B cell (primary cell): ENCODE measurements around the gene CERT1. TPM values are rescaled to one million over a fixed set of nuclear protein-coding genes. Genes with fewer than 3 reads are reported as not detected.
"Not testable (repeated sequence)": the region's sequence is repeated elsewhere in the genome, so short reads cannot be mapped to it uniquely, and the experiment has no call there.

ENCODE experiments used
- ATAC-seq: fragments of 200-7000 bp; cut with Tn5 transposase; one replicate; pipeline ENCODE4 v1.10.0; 2021; ENCODE audit warnings: low read depth, mild to moderate bottlenecking, moderate number of reproducible peaks, moderate library complexity
- CTCF ChIA-PET: fragments of 350-600 bp; sonication (Branson Sonifier 250); formaldehyde crosslinking; loops from one replicate; lab custom pipeline; 2021; ENCODE audit warnings: antibody characterized with exemption, inconsistent platforms; lab: Charles Lee
- POLR2A ChIA-PET: fragments of 350-600 bp; sonication (Branson Sonifier 250); formaldehyde crosslinking; loops from one replicate; lab custom pipeline; 2021; ENCODE audit warnings: antibody characterized with exemption; lab: Charles Lee
- DNase-seq: peaks from one replicate; pipeline ENCODE4 v3.0.0; 2013
- H2AFZ ChIP-seq: 2 replicates; pipeline ENCODE4 v1.6.1; 2012; ENCODE audit warnings: mild to moderate bottlenecking, low read depth, low read length; ENCODE audit not compliant: insufficient read depth, poor library complexity, severe bottlenecking
- H3K27ac ChIP-seq, 2 donors: 1 replicate in 1 of 2; 2 replicates in 1 of 2; pipeline ENCODE4 v1.5.1; 2012 to 2013; ENCODE audit warnings: low read length in 2 of 2, mild to moderate bottlenecking in 2 of 2, moderate library complexity in 1 of 2
- H3K27me3 ChIP-seq, 4 experiments: fragments of 200-600 bp in 1 of 4; sonication (generic) in 1 of 4; replicated peaks in 1 of 4; 1 replicate in 2 of 4; 2 replicates in 2 of 4; pipeline versions ENCODE4 v1.6.1 to v1.7.0; 2013 to 2016; ENCODE audit warnings: low read length in 3 of 4, mild to moderate bottlenecking in 2 of 4, mixed read lengths in 1 of 4, moderate library complexity in 1 of 4; ENCODE audit not compliant: insufficient read depth in 4 of 4, control insufficient read depth in 3 of 4; ENCODE audit errors: control extremely low read depth in 1 of 4
- H3K36me3 ChIP-seq, 2 experiments: replicated peaks in 1 of 2; 1 replicate in 1 of 2; 2 replicates in 1 of 2; pipeline versions ENCODE4 v1.6.1 to v1.7.1; 2013; ENCODE audit warnings: low read length in 1 of 2; ENCODE audit not compliant: insufficient read depth in 2 of 2, control insufficient read depth in 1 of 2; ENCODE audit errors: control extremely low read depth in 1 of 2, extremely low read depth in 1 of 2
- H3K4me1 ChIP-seq, 2 donors: fragments of 200-600 bp in 1 of 2; sonication (generic) in 1 of 2; 1 replicate in 1 of 2; 2 replicates in 1 of 2; pipeline versions ENCODE4 v1.5.1 to v1.6.1; 2013 to 2017; ENCODE audit warnings: low read length in 2 of 2; ENCODE audit not compliant: control insufficient read depth in 2 of 2, insufficient read depth in 2 of 2
- H3K4me2 ChIP-seq: replicated peaks from 2 replicates; pipeline ENCODE3; 2012; ENCODE audit warnings: mild to moderate bottlenecking, low read depth, low read length; ENCODE audit not compliant: poor library complexity, severe bottlenecking
- H3K4me3 ChIP-seq, 5 experiments: fragments of 200-600 bp in 1 of 5; sonication (generic) in 1 of 5; 1 replicate in 3 of 5; 2 replicates in 2 of 5; pipeline versions ENCODE4 v1.5.1 to v1.7.0; 2011 to 2016; ENCODE audit warnings: low read length in 4 of 5, mild to moderate bottlenecking in 4 of 5, low read depth in 2 of 5, control low read depth in 1 of 5, moderate library complexity in 1 of 5; ENCODE audit not compliant: insufficient read depth in 1 of 5; ENCODE audit errors: control extremely low read depth in 1 of 5, extremely low read depth in 1 of 5
- H3K79me2 ChIP-seq: fragments of 200-600 bp; sonication (generic); one replicate; pipeline ENCODE4 v1.6.0; 2016; ENCODE audit warnings: low read length; ENCODE audit not compliant: control insufficient read depth, insufficient read depth
- H3K9ac ChIP-seq: fragments of 200-600 bp; sonication (generic); 2 replicates; pipeline ENCODE4 v1.6.1; 2017; ENCODE audit warnings: mild to moderate bottlenecking, low read length, moderate library complexity
- H3K9me3 ChIP-seq, 3 donors: one replicate each; pipeline versions ENCODE4 v1.6.1 to v1.7.1; 2013; ENCODE audit warnings: low read length in 2 of 3; ENCODE audit not compliant: control insufficient read depth in 2 of 3, insufficient read depth in 1 of 3; ENCODE audit errors: control extremely low read depth in 1 of 3
- H4K20me1 ChIP-seq: 2 replicates; pipeline ENCODE4 v1.6.0; 2012; ENCODE audit warnings: mild to moderate bottlenecking, low read length; ENCODE audit not compliant: insufficient read depth, control insufficient read depth, poor library complexity, severe bottlenecking
- H3K27ac Mint-ChIP-seq: one replicate; pipeline ENCODE4 v1.8.0; 2021; ENCODE audit warnings: mixed read lengths
- H3K27me3 Mint-ChIP-seq: one replicate; pipeline ENCODE4 v1.8.0; 2021; ENCODE audit warnings: mixed read lengths
- H3K4me1 Mint-ChIP-seq: one replicate; pipeline ENCODE4 v1.8.0; 2021; ENCODE audit warnings: mixed read lengths
- H3K4me3 Mint-ChIP-seq: one replicate; pipeline ENCODE4 v1.8.0; 2021; ENCODE audit warnings: mixed read lengths
- H3K9me3 Mint-ChIP-seq: one replicate; pipeline ENCODE4 v1.8.0; 2022; ENCODE audit warnings: mixed read lengths; ENCODE audit not compliant: insufficient read depth
- CTCF ChIP-seq: fragments of 200-600 bp; IDR thresholded peaks from one replicate; pipeline ENCODE4 v1.8.0; 2022; ENCODE audit warnings: antibody characterized with exemption, mild to moderate bottlenecking
- EZH2 ChIP-seq: IDR thresholded peaks from 2 replicates; pipeline ENCODE4 v1.6.1; 2012; ENCODE audit warnings: borderline replicate concordance, low read depth, mild to moderate bottlenecking, moderate library complexity, low read length; ENCODE audit not compliant: insufficient read depth, poor library complexity, severe bottlenecking
- WGBS: methylation state at CpG from one replicate; pipeline ENCODE4 v1.1.5; 2013; ENCODE audit warnings: missing lambda C conversion rate; ENCODE audit not compliant: insufficient coverage; 5-methylcytosine and 5-hydroxymethylcytosine counted together
- intact Hi-C: fragments of 100-400 bp; cut with micrococcal nuclease; formaldehyde crosslinking; loops from one replicate; pipeline ENCODE4 v1.10.0; 2022
- polyA plus RNA-seq: library from polyadenylated mRNA; depleted of rRNA; stranded (reverse); fragments of >200 nt; gene quantifications from 2 replicates; pipeline ENCODE4 v1.2.3, GENCODE V29; 2012
- total RNA-seq, 2 donors: library from RNA; stranded (reverse); fragments of 120-200 nt in 1 of 2; gene quantifications; 1 replicate in 1 of 2; 2 replicates in 1 of 2; pipeline versions ENCODE4 v1.2.3 to v1.2.4, GENCODE V29; 2013 to 2022

Gene CERT1
- total and polyA plus RNA-seq, 2 donors (not counting 1 experiment from before 2014, with no cell fraction given), result 13.7 to 60.5 TPM

GRCh38 chr5:75491621-75492020, 19.8 kb downstream of the CERT1 start:
- H3K79me2 ChIP-seq, result peaks cover 59% of the 10 kb centered on the region
- H3K27ac ChIP-seq, result no peak overlapping the region
- H3K4me1 ChIP-seq, result no peaks in the 10 kb centered on the region
- Mint-ChIP-seq H3K27ac (no peak overlapping the region), H3K9me3 (peaks cover 10% of the 10 kb centered on the region), H3K4me1 (no peaks in the 10 kb centered on the region), H3K27me3 (no peaks in the 10 kb centered on the region), H3K4me3 (no peak overlapping the region)
- intact Hi-C loops, result no loop called here
- ATAC-seq (no peak), DNase-seq (no peak)
- H2AFZ ChIP-seq, result no peak overlapping the region
- TF ChIP-seq EZH2 (no peak), CTCF (no peak)
- CTCF ChIA-PET, result no interaction called here
- no peak overlapping the region for H3K9ac ChIP-seq
- no peak overlapping the region for H3K4me2 ChIP-seq
- H3K27me3 ChIP-seq, result no peaks in the 10 kb centered on the region
- no peak overlapping the region for H3K4me3 ChIP-seq
- peaks cover 24% of the 10 kb centered on the region for H4K20me1 ChIP-seq
- peaks cover 3 to 26% of the 10 kb centered on the region in 2 experiments for H3K36me3 ChIP-seq
- WGBS, result no CpG with 5 or more reads among the region's 2 CpGs
- H3K9me3 ChIP-seq, result peaks cover 0 to 7% (median 6%) of the 10 kb centered on the region in 3 donors
- POLR2A ChIA-PET, result no interaction called here

GRCh38 chr5:75489847-75490246, 21.6 kb downstream of the CERT1 start:
- Histone ChIP-seq H4K20me1 (peaks cover 19% of the 10 kb centered on the region), H3K36me3 (peaks cover 3 to 26% of the 10 kb centered on the region in 2 experiments), H3K79me2 (peaks cover 69% of the 10 kb centered on the region)
- H3K27ac ChIP-seq, H3K27me3 ChIP-seq, H2AFZ ChIP-seq, H3K9me3 ChIP-seq, intact Hi-C loops, H3K27me3 Mint-ChIP-seq, CTCF ChIA-PET, H3K4me1 Mint-ChIP-seq, H3K9ac ChIP-seq, H3K4me3 Mint-ChIP-seq, H3K4me1 ChIP-seq, POLR2A ChIA-PET, H3K4me2 ChIP-seq, H3K27ac Mint-ChIP-seq, H3K4me3 ChIP-seq, DNase-seq, ATAC-seq: not testable (repeated sequence)
- WGBS, result 90% methylated on average over 2 of the region's 6 CpGs
- H3K9me3 Mint-ChIP-seq, result peaks cover 16% of the 10 kb centered on the region
